ENCODE results near the gene ASCL3. TPM values are rescaled to one million over a fixed set of nuclear protein-coding genes. Genes with fewer than 3 reads are reported as not detected.

Gene ASCL3
- total RNA-seq (2014; rRNA removed), result not detected in 2 replicates
- percentile 21 among the genes with signal in this experiment for Bru-seq, nascent RNA
- percentile 38 among the genes with signal in this experiment for BruChase-seq, experiment 1, labeled RNA remaining after a 6-hour chase
- BruChase-seq, experiment 2, labeled RNA remaining after a 2-hour chase, result not detected
- long read RNA-seq, result 0 reads

GRCh38 chr11:8942518-8943066 lies at the start of gene ASCL3:
Gene ASCL3, minus strand, starts transcription at chr11:8943016. Its CDS starts 4,855 bp downstream, at chr11:8938161.
- POLR2A ChIA-PET (ENCODE audit: unreplicated experiment), result no interaction called here
- CTCF ChIA-PET, result interaction anchor here (0.6 kb wide), 1 partner anchor 519 kb away, joined by 5 read pairs; no protein-coding TSS in a partner anchor
- Histone ChIP-seq H3K4me2 (ENCODE audit: low read length) (no peak within 1 kb of the TSS), H3K27me3 (ENCODE audit: low read length) (no peaks in the 10 kb centered on the region), H3K36me3 (ENCODE audit: low read depth, low read length) (peaks cover 3% of the 10 kb centered on the region; the same call in 1 of the 2 replicates), H3F3A (ENCODE audit: low read length, unreplicated experiment) (no peaks in the 10 kb centered on the region), H3K79me2 (ENCODE audit: low read length) (no peaks in the 10 kb centered on the region), H3K9ac (ENCODE audit: low read length) (no peak within 1 kb of the TSS), H3K4me1 (ENCODE audit: insufficient read depth, low read length) (no peaks in the 10 kb centered on the region), H3K9me3 (ENCODE audit: low read length) (no peaks in the 10 kb centered on the region), H4K20me1 (ENCODE audit: low read length) (no peaks in the 10 kb centered on the region), H3K27ac (ENCODE audit: low read length) (no peak within 1 kb of the TSS), H3K4me3 (ENCODE audit: low read length) (no peak within 1 kb of the TSS), H3K9me2 (replicated peaks; ENCODE audit: low read length) (no peaks in the 10 kb centered on the region), H2AFZ (ENCODE audit: low read length) (no peak within 1 kb of the TSS)
- DNase-seq, result no peak
- intact Hi-C loops (cut with micrococcal nuclease), result no loop called here
- TF ChIP-seq EZH2phosphoT487 (IDR thresholded peaks at IDR 0.05; ENCODE audit: borderline replicate concordance, low read length) (no peak), CTCF (conservative IDR thresholded peaks at IDR 0.05; ENCODE audit: low read depth, low read length) (no peak), EZH2 (IDR thresholded peaks at IDR 0.05; ENCODE audit: low read length, unreplicated experiment) (no peak)
- no peak for ATAC-seq
- BruUV-seq (replicated peaks), result no TSS peak

- peaks cover 7% of the 10 kb centered on the region; the same call in 1 of the 2 replicates for H3K4me1 ChIP-seq (ENCODE audit: insufficient read depth, low read length)
- H3K9ac ChIP-seq (ENCODE audit: low read length), result no peak overlapping the region
- no peak overlapping the region for H3K4me3 ChIP-seq (ENCODE audit: low read length)
- H2AFZ ChIP-seq (ENCODE audit: low read length), result no peak overlapping the region
- no peaks in the 10 kb centered on the region for H3K36me3 ChIP-seq (ENCODE audit: low read depth, low read length)
- POLR2A ChIA-PET (ENCODE audit: unreplicated experiment), result no interaction called here
- no peak overlapping the region for H3K4me2 ChIP-seq (ENCODE audit: low read length)
- H3F3A ChIP-seq (ENCODE audit: low read length, unreplicated experiment), result no peaks in the 10 kb centered on the region
- H3K9me2 ChIP-seq (replicated peaks; ENCODE audit: low read length), result no peaks in the 10 kb centered on the region
- H3K9me3 ChIP-seq (ENCODE audit: low read length), result no peaks in the 10 kb centered on the region
- DNase-seq (peak; percentile 15), ATAC-seq (no peak)
- H3K27me3 ChIP-seq (ENCODE audit: low read length), result no peaks in the 10 kb centered on the region
- TF ChIP-seq EZH2phosphoT487 (IDR thresholded peaks at IDR 0.05; ENCODE audit: borderline replicate concordance, low read length), result no peak
- TF ChIP-seq CTCF (conservative IDR thresholded peaks at IDR 0.05; ENCODE audit: low read depth, low read length), result no peak
- no peak for TF ChIP-seq EZH2 (IDR thresholded peaks at IDR 0.05; ENCODE audit: low read length, unreplicated experiment)
- no peak overlapping the region for H3K27ac ChIP-seq (ENCODE audit: low read length)
- CTCF ChIA-PET, result no interaction called here
- H4K20me1 ChIP-seq (ENCODE audit: low read length), result no peaks in the 10 kb centered on the region
- BruUV-seq (replicated peaks), result no TSS peak
- intact Hi-C loops (cut with micrococcal nuclease), result no loop called here
- H3K79me2 ChIP-seq (ENCODE audit: low read length), result no peaks in the 10 kb centered on the region
Measured at GRCh38 chr11:8989453-8989852, 46.6 kb upstream of the ASCL3 start.

Measured in PC-3 (cell line).